ENCODE measurements around the gene HOXB3.
"Not testable (repeated sequence)": the region's sequence is repeated elsewhere in the genome, so short reads cannot be mapped to it uniquely, and the experiment has no call there.

The HOXB3 gene

DNA sequence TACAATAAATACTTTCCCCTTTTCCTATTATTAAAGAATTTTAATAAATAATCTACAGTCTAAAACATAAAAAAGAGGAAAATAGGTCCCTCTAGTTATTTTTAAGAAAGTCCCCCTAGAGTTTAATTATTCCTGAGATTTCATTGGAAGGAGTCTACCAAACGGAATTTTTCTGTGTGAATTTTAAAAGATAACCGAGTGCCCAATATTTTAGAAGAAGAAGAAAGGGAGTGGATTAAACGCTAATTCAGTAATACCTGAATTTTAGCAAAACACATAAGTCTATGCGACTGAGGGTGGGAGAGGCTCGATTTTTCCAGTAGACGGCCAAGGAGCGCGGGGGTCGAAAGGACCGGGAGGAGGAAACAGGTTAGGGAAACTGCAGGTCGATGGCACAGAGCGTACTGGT, 47.3 kb downstream of the HOXB3 start:
- DNase-seq, result no peak

DNA sequence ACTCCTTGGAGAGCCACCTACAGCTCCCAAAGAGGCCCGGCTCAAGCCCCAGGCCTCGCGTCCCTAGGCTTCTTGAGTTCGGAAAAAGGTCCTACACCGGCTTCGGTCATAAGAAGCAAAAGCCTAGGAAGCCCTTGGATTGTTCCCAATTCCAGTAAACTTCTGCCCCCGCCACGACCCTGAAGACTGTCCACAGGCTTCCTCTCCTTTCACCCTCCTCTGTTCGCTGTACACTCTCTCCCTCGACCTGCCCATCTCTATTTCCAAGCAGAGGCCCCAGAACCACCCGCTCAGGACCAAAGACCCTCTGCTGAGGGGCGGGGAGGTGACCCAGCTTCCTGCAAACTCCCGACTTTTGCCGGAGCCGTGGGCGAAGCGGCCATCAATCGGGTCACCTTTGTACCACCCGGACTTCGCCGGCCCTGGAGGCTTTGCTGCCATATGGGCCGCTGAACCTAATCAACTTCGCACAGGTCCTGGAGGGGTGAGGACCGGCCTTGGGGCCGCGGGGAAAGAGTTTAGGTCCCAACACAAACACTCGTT, 47.9 kb downstream of the HOXB3 start:
- no peak for DNase-seq

DNA sequence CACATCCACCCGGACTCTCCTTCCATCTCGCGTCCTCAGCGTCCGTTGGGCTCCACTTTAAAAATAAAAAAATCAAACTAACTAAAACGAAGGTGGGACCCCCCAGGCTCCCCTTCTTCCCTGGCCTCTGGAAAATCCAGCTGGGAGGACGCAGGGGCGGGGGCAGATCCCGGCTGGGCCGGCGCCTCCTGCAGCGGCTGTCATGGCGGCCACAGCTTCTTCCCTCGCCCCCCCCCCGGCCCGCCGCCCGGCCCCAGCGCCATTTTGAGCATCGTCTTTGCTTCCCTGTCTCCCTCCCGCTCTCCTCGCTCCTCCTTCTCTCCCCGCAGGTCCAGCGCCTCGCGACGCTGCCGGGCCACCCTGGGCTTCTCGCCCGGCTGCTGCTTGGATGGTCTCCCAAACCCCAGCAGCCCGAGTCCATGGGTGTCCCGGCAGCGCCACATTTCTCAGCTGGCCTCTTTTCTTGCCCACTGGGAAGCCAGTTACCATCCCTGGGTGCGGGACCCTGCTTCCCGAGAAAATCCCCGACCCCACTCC, 48.4 kb downstream of the HOXB3 start:
- no peak for DNase-seq

DNA sequence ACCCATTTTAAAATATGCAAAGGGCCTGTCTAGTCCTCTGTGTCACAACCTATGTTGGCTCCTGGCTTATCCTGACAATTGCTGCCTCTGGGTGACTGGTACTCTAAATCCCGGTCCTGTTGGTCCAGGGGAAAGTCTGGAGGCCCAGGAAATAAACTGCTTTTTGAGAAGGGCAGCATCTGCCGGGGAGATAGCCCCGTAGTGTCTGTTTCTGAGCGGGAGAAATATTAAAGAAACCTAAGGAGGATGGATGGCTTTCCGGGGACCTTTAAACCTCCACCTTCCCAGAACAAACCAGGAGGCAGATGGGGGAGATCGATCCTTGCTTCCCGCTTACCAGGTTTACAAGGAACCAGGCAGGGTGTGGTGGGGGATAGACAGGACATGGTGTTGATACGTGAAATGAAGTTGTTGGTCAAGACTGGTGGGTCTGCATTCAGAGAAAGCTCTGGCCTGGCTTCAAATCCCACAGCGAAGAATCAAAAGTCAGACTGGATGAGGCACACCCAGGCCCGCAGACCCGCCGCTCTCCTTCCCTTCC, 48.9 kb downstream of the HOXB3 start:
- no peak for DNase-seq

DNA sequence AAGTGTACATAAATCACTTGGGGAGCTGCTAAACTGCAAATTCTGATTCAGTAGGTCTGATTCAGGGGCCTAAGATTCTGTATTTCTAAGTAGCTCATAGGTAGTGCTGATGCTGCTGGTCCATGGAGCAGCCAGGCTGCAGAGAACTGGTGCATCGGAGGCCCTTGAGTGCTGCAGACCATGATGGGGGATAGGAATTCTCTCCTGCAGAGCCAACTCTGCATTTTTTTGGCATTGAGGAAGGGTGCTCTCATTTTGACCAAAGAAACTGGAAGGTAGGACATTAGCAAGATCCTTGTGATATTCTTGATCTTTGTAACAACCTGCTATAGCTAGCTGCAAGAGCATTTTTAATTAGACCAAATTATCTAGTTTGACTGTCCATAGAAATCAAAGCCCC, 49.8 kb downstream of the HOXB3 start:
- no peak for DNase-seq

DNA sequence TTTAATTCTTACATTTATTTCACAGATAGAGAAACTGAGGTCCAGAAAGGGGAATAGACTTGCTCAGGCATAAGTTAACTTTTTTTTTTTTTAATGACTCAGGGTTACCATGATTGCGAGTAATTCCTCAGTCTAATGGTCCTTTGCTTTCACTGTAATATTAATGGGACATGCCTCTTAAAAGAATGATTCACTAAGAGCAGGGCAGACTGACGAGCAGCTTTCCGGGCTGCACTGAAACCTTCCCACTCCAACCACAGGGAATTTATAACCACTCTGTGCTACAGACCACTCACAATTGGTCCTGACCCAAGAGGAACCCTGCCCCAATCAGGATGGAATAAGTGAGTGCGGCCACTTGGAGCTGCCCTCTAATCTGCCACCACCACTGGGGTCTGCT, 50.9 kb downstream of the HOXB3 start:
- DNase-seq, result no peak

DNA sequence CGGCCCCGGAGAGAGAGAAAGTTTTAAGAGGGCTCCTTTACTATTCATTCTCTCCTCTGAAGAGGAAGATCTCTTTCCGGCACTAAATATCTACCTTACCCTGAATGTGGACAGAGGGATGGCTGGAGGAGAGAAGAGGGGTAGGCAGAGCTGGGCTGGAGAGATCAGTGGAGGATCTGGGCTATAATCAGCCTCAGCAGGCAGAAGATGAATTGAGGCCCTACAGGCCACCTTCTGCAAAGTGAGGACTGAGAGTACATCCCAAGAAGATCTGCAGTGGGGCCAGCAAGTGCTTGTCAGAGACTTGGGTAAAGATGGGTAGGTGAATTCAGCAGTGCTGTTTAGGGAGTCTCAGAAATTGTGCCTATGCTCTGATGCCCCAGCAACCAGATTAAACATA, 52.7 kb downstream of the HOXB3 start:
- DNase-seq, result no peak

DNA sequence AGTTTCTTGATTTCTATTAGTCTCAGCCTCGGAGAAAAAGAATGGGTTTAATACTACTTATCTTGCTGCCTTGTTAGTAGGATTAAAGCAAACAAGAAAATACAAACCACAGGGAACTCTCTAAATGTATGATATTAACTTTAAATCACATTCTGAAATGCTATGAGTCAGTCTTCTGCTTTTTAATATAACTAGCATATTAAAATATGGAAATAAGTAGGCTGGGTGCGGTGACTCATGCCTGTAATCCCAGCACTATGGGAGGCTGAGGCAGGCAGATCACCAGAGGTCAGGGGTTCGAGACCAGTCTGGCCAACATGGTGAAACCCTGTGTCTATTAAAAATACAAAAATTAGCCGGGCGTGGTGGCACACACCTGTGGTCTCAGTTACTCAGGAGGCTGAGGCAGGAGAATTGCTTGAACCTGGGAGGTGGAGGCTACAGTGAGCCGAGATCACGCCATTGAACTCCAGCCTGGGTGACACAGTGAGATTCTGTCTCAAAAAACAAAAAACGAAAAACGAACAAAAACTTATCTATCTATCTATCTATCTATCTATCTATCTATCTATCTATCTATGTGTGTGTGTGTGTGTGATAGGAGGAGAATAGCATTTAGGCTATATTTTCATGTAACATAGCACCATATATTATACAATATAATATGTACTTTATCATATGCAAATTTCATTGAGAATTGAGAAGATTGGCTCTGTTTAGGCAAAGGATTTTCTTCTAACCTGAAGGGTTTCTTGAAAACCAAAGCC, 54.1 kb downstream of the HOXB3 start:
- not testable (repeated sequence) for DNase-seq

DNA sequence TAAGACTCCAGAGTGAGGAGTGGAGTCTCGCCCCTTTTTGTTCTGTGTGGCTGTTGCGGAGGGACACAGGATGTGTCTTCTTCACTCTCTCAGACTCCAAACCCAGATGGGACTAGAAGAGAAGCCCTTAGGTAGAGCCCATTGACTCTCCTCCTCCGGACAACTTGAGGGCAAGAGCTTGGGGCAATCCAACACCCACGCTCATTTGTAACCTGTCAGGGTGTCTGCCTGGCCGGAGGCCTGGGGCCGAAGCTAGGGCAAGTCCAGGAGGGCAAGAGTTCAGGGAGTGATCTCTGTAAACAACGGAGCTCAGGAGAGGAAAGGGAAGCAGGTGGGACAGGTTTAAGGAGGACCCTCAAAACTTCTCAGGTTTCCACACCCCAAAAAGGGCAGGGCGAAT, 57.8 kb downstream of the HOXB3 start:
- DNase-seq, result no peak

DNA sequence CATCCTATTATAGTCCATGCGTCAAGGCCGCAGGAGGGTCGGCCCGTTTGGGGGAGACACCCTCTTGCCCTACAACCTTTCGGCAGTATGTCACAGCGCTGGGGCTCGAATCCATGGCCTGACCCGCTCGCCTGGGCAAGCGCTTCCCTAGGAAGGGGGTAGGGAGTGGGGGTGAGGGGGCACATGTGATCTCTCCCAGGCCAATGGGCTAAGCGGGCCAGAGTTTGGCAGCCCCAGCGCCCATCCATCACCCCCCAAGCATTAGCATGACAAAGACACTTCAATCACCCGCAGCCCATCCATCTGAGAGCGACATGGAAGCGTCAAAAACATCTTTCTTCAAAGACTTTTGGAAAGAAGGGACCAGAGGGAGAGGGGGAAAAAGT, 59.2 kb downstream of the HOXB3 start, which contains the start of gene HOXB1:
HOXB1 (minus strand) TSS at position 125 of the 386 bp plus-strand sequence; CDS start at position 18, 107 bp downstream.
- DNase-seq, result no peak

DNA sequence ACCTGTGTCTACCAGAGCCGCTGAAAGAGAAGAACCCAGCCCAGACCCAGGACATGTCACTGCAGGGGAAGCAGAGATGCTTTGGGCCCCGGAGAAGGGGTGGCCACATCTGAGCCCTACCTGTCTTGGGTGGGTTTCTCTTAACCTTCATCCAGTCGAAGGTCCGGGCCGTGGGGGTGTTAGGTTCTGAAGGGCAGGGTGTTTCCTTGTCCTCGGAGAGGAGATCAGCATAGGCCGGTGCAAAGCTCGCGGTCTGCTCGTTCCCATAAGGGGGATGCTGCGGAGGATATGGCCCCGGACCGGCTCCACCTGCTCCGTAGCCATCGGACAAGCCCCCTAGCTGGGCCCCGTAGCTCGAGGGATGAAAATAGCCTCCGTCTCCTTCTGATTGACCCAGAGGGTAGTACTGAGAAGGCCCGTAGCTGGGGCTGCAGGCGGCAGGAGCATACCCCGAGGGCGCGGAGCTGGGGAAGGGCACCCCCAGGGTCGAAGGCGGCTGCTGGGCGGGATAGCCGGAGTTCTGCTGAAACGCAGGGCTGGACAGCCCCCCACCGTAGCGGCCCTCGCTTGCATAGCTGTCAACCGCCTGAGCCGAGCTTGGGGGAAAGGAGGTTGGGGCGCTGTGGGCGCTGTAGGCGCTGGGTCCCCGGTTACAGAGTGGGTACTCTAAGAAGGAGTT, 59.7 kb downstream of the HOXB3 start:
- DNase-seq, result no peak

DNA sequence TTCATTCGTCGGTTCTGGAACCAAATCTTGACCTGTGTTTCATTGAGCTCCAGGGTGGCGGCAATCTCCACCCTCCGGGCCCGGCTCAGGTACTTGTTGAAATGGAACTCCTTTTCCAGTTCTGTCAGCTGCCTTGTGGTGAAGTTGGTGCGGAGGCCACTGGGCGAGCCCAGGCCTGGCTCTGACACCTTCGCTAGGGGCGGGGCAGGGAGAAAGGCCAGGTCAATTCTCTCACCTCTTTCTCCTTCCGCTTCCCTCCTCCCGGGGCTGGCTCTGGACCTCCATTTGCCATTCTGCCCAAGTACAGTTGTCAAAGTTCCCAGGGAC, 60.4 kb downstream of the HOXB3 start:
- DNase-seq, result no peak

DNA sequence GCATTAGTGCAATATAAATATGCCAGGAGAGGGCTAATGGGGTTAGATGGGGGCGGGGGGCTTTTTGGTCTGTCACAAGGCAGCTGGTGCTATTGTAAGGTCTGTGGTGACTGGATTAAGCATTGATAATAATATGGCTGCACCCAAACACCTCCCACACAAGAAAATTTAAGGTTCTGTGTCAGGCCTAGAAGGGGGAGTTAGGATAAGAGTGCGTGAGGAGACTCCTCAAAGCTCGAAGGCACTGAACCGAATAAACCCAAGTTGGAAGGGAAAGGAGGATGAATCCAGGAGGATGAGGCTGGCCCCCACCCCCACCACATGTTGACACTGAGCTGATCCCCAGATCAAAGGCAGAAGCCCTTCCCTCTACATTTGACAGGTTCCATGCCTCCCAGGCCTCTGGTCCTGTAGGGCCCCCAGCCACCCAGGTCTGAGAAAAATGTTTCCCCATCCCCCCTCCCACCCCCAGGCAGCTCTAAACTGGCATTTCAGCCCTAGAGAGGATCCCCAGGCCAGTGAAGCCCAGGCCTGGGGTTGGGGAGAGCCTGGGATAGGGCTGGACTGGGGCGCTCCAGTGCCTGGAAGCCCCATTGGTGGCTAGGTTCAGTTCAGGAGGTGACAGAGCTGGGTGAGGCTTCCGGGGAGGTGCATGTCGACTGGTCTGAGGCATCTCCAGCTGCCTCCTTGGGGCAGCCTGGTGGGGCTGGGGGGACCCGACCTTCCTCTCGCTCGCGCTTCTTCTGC, 60.9 kb downstream of the HOXB3 start:
- no peak for DNase-seq

DNA sequence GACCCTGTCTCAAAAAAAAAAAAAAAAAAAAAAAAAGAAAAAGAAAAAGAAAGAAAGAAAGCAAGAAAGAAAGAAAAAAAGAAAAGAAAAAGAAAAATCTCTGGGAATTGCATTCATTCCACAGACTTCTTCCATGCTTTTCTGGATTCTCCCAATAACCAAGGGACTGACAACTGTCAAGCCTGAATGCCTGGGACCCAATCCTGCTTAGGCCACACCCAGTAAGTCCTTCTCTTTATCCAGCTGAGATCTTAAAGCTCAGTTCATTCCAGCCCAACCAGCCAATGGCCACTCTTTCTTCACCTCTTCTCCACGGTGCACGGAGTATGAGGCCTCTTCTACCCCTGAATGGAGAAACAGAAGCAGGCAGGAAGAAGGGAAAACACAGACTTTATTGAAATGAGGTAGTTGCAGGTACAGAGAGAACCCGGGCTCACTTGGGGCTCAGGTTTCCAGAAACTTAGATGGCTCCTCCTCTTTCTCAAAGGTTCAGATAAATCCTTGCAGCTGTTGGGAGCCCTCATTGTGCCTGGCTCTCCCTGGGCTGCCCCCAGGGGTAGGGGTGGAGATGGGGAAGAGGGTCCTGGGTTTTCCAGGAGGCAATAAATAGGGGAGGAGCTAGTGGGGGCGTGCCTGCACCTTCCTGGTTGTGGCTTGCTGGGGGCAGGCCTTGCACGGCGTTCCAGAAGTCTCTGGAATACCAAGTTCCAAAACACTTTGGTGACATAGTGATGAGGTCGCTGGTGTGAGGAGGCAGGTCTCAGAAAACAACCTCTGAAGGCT, 61.7 kb downstream of the HOXB3 start:
- no peak for DNase-seq

DNA sequence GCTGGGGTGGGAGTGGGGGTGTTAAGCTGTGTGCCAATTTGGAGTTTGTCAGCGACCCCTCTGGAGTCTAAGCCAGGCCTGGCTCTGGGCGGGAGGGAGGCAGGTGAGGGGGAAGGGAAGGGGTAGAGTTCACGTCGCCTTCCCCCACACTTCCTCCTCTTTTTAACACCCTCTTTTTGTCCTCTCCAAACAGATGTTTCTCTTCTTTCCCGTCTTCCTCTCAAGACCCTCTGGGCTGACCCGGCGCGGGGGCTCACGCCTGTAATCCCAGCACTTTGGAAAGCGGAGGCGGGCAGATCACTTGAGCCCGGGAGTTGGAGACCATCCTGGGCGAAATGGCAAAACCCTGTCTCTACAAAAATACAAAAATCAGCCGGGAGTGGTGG, 62.5 kb downstream of the HOXB3 start:
- DNase-seq, result no peak

DNA sequence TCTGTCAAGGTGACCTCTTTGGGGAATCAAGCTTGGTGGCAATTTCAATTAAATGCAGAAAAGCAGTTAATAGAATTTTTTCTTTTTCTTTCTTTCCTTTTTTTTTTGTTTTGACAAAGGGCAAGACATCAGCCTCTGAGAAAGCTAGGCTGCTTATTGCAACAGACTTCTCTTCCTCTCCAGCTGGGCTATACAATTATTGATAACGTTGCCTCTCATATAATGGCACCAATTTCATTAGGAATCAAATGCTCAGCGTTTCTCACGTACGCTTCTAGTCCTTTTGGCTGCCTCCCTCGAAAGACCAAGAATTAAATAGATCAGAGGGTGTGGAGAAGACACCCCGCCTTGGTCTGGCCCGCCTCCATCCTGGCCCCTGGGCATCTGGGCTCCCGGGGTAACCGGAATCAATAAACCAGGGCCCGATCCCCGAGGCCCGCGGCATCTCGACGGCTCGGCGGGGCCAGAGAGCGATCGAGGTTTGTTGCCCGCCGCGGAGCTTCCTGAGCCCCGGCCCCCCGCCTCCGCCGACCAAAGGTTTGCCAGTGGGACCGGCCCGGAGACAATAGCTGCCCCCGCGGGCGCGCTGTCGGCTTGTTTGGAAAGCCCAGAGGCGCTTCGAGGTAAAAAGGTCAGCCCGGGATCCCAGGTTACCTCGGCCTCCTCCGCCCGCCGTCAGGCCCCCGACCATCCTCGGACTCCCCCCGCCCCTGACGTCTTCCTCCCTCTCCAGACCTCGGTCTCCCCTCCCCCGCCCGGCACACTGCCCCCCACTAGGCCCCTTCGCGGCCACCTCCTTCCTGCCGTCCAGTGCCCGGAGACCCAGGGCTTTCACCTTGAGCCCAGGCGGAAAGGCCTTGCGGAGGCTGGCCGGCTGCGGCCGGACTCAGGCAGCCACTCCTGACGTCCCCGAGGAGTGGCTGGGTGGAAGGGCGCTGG, 63.2 kb downstream of the HOXB3 start:
- no peak for DNase-seq

DNA sequence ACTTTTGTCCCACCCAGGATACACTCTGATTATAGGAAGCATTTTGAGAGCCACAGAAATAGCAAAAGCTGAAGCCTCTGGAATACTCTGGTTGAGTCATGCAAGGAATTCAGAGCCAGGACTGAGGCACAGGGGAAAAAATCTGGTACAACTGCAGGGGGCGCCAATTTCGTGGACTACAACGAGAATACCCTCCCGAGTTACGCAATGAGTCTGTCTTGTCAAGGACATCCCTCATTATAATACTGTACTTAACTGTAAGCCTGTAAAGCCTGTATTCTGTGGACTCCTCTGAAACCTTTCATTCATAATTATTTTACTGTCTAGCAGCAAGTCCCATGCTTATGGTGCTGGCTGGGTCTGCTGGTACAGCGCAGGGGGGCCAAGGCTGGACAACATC, 67.0 kb downstream of the HOXB3 start:
- no peak for DNase-seq

DNA sequence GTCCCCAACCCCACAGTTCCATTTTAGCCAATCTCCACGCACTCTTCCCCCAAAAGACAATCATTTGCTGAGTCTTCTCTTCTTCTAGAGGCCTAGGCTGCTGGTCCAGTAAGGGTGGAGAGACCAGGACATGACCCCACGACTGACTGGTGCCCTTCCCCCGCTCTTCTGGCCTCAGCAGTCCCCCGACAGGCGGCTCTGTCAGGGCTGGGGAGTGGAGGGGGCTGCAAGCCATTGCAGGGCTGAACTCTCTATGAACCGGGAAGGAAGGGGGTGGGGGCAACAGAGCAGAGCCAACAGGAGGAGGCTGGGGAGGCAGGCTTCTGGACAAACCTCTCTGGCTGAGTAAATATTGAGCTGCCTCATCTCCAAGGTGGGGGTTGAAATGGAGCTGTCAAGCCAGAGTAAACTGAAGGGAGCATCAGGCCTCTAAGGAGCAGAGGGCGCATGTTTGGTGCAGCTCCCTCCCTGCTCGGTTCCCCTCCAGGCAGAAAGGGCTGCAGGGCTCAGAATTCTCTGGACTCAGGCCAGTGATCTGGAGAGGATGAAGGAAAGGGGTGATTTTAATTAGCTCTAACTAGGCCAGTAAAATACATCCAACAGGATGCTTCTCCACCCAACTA, 67.9 kb downstream of the HOXB3 start:
- DNase-seq, result peak; percentile 11

DNA sequence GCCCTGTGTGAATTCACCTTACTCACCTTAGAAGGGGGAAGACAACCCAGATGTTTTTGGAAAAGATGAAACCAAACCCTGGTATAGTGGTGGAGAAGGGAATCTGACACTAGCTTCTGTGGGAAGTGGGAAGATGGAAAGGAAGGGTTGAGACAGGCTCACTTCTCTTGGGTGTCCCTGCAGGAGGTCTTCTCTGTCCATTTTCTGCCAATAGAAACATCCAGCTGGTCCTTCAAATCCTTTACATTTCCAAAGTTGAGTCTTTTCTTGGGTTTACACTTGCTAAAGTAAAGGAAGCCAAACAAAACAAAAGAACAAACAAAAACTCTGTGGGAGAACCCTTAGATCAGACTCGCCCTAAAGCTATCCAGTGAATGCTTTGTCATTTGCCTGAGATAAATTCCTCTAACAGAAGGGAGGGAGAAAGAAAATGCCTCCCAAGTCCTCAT, 69.4 kb downstream of the HOXB3 start:
- DNase-seq, result no peak

DNA sequence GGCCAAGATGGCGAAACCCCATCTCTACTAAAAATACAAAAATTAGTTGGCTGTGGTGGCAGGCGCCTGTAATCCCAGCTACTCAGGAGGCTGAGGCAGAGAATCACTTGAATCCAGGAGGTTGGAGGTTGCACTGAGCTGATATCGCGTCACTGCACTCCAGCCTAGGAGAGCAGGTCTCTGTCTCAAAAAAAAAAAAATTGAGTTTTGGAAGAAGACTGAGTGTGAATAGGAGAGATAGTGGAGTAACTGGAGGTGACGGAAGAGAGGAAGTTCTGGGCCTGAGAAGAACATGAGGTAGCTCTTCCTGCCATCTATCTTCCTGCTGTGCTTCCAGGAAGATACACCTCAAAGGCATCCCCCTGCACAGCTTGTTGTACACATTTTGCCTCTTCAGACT, 70.6 kb downstream of the HOXB3 start:
- DNase-seq, result no peak

DNA sequence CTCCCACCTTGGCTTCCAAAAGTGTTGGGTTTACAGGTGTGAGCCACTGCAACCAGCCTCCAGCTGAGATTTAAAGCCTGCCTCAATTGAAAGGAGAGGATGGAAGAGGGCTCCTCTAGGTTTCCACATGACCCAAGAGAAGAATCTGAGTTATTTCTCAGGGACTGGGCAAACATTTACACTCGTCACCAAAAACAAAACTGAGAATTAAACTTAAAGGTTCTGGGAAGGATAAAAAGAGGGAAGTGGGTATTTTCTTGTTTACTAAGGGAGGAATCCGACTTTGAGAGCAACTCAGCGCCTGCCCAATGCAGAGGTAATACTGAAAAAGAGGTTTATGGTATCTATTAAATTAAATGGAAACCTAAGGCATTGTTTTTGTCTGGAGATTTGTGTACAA, 72.6 kb downstream of the HOXB3 start:
- peak; percentile 54 for DNase-seq
